Right renal pelvis (tissue), 4 donors: ENCODE results near the gene TNK1. TPM values are rescaled to one million over a fixed set of nuclear protein-coding genes. Genes with fewer than 3 reads are reported as not detected.
"Not testable (repeated sequence)": the region's sequence is repeated elsewhere in the genome, so short reads cannot be mapped to it uniquely, and the experiment has no call there.

Source experiments
- DNase-seq, 4 donors: peaks; one replicate each; pipeline ENCODE4 v3.0.0-alpha.2; 2013; ENCODE audit warnings: low read depth in 4 of 4, low spot score in 3 of 4, missing footprints in 1 of 4
- polyA plus RNA-seq, 4 donors: library from polyadenylated mRNA; unstranded; fragments of 120-200 nt; gene quantifications; one replicate each; pipeline ENCODE4 v1.2.1, GENCODE V29; 2013; ENCODE audit not compliant: insufficient read length in 4 of 4

Gene TNK1
- polyA plus RNA-seq, result 1 to 10 TPM; 3.2 to 7.2 (median 4.5) TPM

- peak in 1 of 4 donors; percentile 5 for DNase-seq
Measured at GRCh38 chr17:7380855-7381683, at the start of gene TNK1. TNK1 (plus strand) TSS chr17:7381089; CDS start chr17:7382927, 1,838 bp downstream.

- no peak for DNase-seq
Measured at GRCh38 chr17:7332111-7332510, 48.8 kb upstream of the TNK1 start.

GRCh38 chr17:7332600-7333069 lies 48.3 kb upstream of the TNK1 start:
- not testable (repeated sequence) for DNase-seq

- DNase-seq, result no peak
Measured at GRCh38 chr17:7334938-7335538, 45.9 kb upstream of the TNK1 start.

- DNase-seq, result not testable (repeated sequence)
Measured at GRCh38 chr17:7335765-7336164, 45.1 kb upstream of the TNK1 start.

GRCh38 chr17:7336240-7337175 lies 44.4 kb upstream of the TNK1 start, which contains the start of gene ACAP1:
ACAP1 (plus strand) TSS chr17:7336529; CDS start chr17:7336735, 206 bp downstream.
- no peak for DNase-seq

GRCh38 chr17:7337600-7337999 lies 43.3 kb upstream of the TNK1 start:
- not testable (repeated sequence) for DNase-seq

GRCh38 chr17:7340179-7340578 lies 40.7 kb upstream of the TNK1 start:
- no peak for DNase-seq

- no peak for DNase-seq
Measured at GRCh38 chr17:7341842-7342241, 39.0 kb upstream of the TNK1 start.

- DNase-seq, result no peak
Measured at GRCh38 chr17:7343250-7343649, 37.6 kb upstream of the TNK1 start.

GRCh38 chr17:7346761-7347614 lies 33.9 kb upstream of the TNK1 start:
- DNase-seq, result no peak

GRCh38 chr17:7347630-7348477 lies 33.0 kb upstream of the TNK1 start:
- no peak for DNase-seq

- DNase-seq, result no peak
Measured at GRCh38 chr17:7348478-7349242, 32.2 kb upstream of the TNK1 start.

GRCh38 chr17:7351665-7352502 lies 29.0 kb upstream of the TNK1 start, which contains the start of gene KCTD11:
KCTD11 (plus strand) TSS chr17:7352162.
- DNase-seq, result peak; percentile 66 to 78 (median 74)

- no peak for DNase-seq
Measured at GRCh38 chr17:7352503-7352889, 28.4 kb upstream of the TNK1 start.

- no peak for DNase-seq
Measured at GRCh38 chr17:7352910-7353635, 27.8 kb upstream of the TNK1 start.
